Ectodermal cell (in vitro differentiated cells): ENCODE data around the gene ANO10.

ENCODE experiments used
- H3K27ac ChIP-seq: 2 replicates; pipeline ENCODE4 v1.7.0; 2013; ENCODE audit warnings: mild to moderate bottlenecking, low read depth, low read length; ENCODE audit not compliant: insufficient read depth, poor library complexity, severe bottlenecking
- H3K27me3 ChIP-seq: 2 replicates; pipeline ENCODE4 v1.7.0; 2013; ENCODE audit warnings: mild to moderate bottlenecking, low read length; ENCODE audit not compliant: insufficient read depth, control insufficient read depth, poor library complexity, severe bottlenecking
- H3K36me3 ChIP-seq: one replicate; pipeline ENCODE4 v1.7.0; 2013; ENCODE audit warnings: low read length; ENCODE audit not compliant: control insufficient read depth, insufficient read depth
- H3K4me1 ChIP-seq: one replicate; pipeline ENCODE4 v1.7.0; 2013; ENCODE audit warnings: low read length; ENCODE audit not compliant: control insufficient read depth, insufficient read depth
- H3K4me3 ChIP-seq: 2 replicates; pipeline ENCODE4 v1.7.0; 2013; ENCODE audit warnings: low read depth, low read length, control low read depth; ENCODE audit not compliant: insufficient read depth
- H3K9me3 ChIP-seq: 2 replicates; pipeline ENCODE4 v1.7.0; 2013; ENCODE audit warnings: mild to moderate bottlenecking, low read length, moderate library complexity; ENCODE audit not compliant: control insufficient read depth
- WGBS, 2 experiments: methylation state at CpG; one replicate each; pipeline ENCODE4 v1.1.7; 2013; ENCODE audit warnings: missing lambda C conversion rate in 2 of 2; 5-methylcytosine and 5-hydroxymethylcytosine counted together

ANO10 gene

GRCh38 chr3:43435706-43436105 is 186.1 kb downstream of the ANO10 start:
- no peaks in the 10 kb centered on the region for H3K9me3 ChIP-seq
- H3K4me3 ChIP-seq = no peak overlapping the region
- H3K4me1 ChIP-seq = no peaks in the 10 kb centered on the region
- no peaks in the 10 kb centered on the region for H3K36me3 ChIP-seq
- H3K27me3 ChIP-seq = no peaks in the 10 kb centered on the region
- H3K27ac ChIP-seq = no peak overlapping the region

GRCh38 chr3:43434431-43434830 is 187.4 kb downstream of the ANO10 start:
- H3K4me1 ChIP-seq = no peaks in the 10 kb centered on the region
- H3K36me3 ChIP-seq = no peaks in the 10 kb centered on the region
- no peak overlapping the region for H3K4me3 ChIP-seq
- H3K27ac ChIP-seq = no peak overlapping the region
- no peaks in the 10 kb centered on the region for H3K27me3 ChIP-seq
- no peaks in the 10 kb centered on the region for H3K9me3 ChIP-seq
- 87 to 90% methylated on average over 2 of the region's 2 CpGs for WGBS, 2 experiments

DNA sequence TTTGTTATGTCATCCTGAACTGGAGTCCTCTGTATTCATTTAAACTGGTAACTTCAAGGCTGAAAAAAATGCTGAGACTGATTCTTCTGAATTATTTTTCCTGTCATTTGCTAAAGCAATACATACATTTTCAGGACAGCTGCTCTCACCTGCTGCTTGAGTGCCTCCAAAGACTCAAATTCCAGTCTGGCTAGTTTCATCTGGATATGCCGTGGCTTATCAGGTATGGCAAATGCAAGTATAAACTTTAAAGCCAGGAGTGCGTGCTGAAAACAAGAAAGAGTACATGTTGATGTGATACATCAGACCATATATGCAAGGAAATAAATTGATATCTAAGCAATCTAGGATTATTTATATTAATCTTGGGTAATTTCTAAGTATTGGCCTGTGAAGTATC is 189.3 kb downstream of the ANO10 start:
- Histone ChIP-seq H3K4me1 (no peaks in the 10 kb centered on the region), H3K4me3 (no peak overlapping the region), H3K9me3 (no peaks in the 10 kb centered on the region), H3K36me3 (no peaks in the 10 kb centered on the region), H3K27ac (no peak overlapping the region), H3K27me3 (no peaks in the 10 kb centered on the region)
- WGBS, 2 experiments = 96 to 98% methylated on average over 2 of the region's 2 CpGs

DNA sequence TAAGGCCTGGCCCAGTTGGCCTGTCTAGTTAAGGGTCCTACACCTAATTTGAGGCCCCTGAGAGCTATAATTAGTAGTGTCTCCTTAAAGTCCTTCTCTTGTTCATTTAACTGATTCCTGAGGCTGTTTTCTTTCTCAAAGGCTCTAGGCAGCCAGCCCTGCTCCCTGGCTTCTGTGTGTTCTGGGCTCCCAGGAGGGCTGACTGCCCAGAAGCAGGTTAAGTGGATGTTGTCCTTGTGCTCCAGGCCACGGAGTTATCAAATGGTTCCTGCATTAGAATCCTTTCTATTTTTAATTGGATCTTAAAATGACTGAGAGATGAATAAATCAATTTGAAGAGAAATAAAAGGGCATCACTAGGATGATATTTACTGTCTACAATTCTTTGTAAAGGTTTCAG is 195.4 kb downstream of the ANO10 start:
- Histone ChIP-seq H3K27me3 (no peaks in the 10 kb centered on the region), H3K4me3 (no peak overlapping the region), H3K36me3 (no peaks in the 10 kb centered on the region), H3K27ac (no peak overlapping the region), H3K4me1 (no peaks in the 10 kb centered on the region), H3K9me3 (no peaks in the 10 kb centered on the region)
- WGBS, 2 experiments = 80 to 92% methylated on average over 1 of the region's 1 CpG

DNA sequence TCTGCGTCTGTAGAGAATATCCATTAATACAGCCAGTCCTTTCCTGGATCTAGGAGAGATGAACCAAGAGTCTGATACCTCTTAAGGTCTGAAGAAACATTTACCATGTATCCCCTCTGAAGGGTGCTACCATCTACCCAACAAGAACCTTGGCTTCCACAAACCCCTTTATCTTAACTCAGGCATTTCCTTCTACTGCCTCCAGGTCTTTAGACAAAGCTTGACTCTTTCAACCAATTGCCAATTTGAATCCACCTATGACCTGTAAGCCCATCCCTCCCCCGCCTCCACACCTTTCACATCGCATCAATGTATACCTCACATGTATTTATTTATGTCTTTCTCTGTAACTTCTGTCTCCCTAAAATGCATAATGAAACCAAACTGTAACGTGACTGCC is 196.0 kb downstream of the ANO10 start:
- Histone ChIP-seq H3K36me3 (no peaks in the 10 kb centered on the region), H3K27me3 (no peaks in the 10 kb centered on the region), H3K9me3 (no peaks in the 10 kb centered on the region), H3K4me1 (no peaks in the 10 kb centered on the region), H3K27ac (no peak overlapping the region), H3K4me3 (no peak overlapping the region)
- WGBS, 2 experiments = 95 to 96% methylated on average over 4 of the region's 4 CpGs

DNA sequence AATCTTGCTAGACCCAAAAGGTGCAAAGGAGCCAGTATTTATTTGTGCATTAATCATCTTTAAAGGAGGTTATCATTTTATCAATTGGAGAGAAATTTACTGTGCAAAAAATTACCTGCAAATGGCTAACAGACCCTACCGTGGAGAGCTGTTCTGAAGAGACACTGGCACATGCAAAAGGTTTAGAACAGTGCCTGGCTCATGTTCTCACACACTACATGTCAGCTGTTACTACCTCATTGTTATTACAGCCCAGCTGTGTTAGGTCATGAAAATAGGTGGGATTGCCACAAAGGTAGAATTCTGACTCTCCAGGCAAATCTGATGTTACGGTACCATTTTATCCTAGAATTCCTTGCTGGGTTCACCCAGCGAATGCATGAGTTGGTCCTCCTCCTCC is 198.2 kb downstream of the ANO10 start:
- no peaks in the 10 kb centered on the region for H3K27me3 ChIP-seq
- no peaks in the 10 kb centered on the region for H3K4me1 ChIP-seq
- no peaks in the 10 kb centered on the region for H3K9me3 ChIP-seq
- no peak overlapping the region for H3K27ac ChIP-seq
- H3K36me3 ChIP-seq = no peaks in the 10 kb centered on the region
- WGBS, 2 experiments = 63 to 64% methylated on average over 3 of the region's 3 CpGs
- no peak overlapping the region for H3K4me3 ChIP-seq

GRCh38 chr3:43423142-43423541 is 198.7 kb downstream of the ANO10 start:
- Histone ChIP-seq H3K36me3 (no peaks in the 10 kb centered on the region), H3K4me1 (no peaks in the 10 kb centered on the region), H3K9me3 (no peaks in the 10 kb centered on the region), H3K4me3 (no peak overlapping the region), H3K27me3 (no peaks in the 10 kb centered on the region), H3K27ac (no peak overlapping the region)
- WGBS, 2 experiments = 90 to 96% methylated on average over 3 of the region's 3 CpGs

GRCh38 chr3:43418601-43419272 is 203.1 kb downstream of the ANO10 start:
- no peaks in the 10 kb centered on the region for H3K27me3 ChIP-seq
- H3K4me3 ChIP-seq = no peak overlapping the region
- no peaks in the 10 kb centered on the region for H3K36me3 ChIP-seq
- no peaks in the 10 kb centered on the region for H3K9me3 ChIP-seq
- no peaks in the 10 kb centered on the region for H3K4me1 ChIP-seq
- 94% methylated on average over 8 of the region's 8 CpGs for WGBS, 2 experiments
- no peak overlapping the region for H3K27ac ChIP-seq

DNA sequence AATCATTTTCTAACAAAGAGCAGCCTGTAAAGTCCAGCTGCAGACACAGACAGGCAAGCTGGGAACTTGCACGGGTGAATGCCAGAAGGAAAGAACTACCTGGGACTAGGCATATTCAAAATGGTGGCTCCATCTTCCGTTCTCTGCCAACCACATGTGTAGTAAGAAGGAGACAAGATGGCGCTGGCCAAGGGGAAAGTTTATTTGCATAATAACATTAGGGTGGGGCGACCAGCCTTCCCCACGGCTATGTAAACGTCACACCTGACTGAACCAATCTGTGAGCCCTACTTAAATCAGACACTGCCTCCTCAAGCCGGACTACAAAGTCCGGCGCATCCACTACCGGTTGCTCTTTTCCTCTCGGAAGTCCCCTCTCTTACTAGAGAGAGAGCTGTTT is 204.7 kb downstream of the ANO10 start:
- no peak overlapping the region for H3K4me3 ChIP-seq
- H3K4me1 ChIP-seq = no peaks in the 10 kb centered on the region
- no peaks in the 10 kb centered on the region for H3K27me3 ChIP-seq
- no peaks in the 10 kb centered on the region for H3K9me3 ChIP-seq
- 93 to 94% methylated on average over 11 of the region's 11 CpGs for WGBS, 2 experiments
- no peaks in the 10 kb centered on the region for H3K36me3 ChIP-seq
- H3K27ac ChIP-seq = no peak overlapping the region

GRCh38 chr3:43415088-43415487 is 206.7 kb downstream of the ANO10 start:
- no peaks in the 10 kb centered on the region for H3K9me3 ChIP-seq
- H3K27me3 ChIP-seq = no peaks in the 10 kb centered on the region
- no peaks in the 10 kb centered on the region for H3K36me3 ChIP-seq
- WGBS, 2 experiments = 89 to 91% methylated on average over 5 of the region's 5 CpGs
- H3K27ac ChIP-seq = no peak overlapping the region
- no peaks in the 10 kb centered on the region for H3K4me1 ChIP-seq
- H3K4me3 ChIP-seq = no peak overlapping the region
